Activated CD8-positive, alpha-beta memory T cell treated with anti-CD3 and anti-CD28 coated beads for 48 hours (primary cell): ENCODE results near the gene ZBTB12.
"Not testable (repeated sequence)": the region's sequence is repeated elsewhere in the genome, so short reads cannot be mapped to it uniquely, and the experiment has no call there.

Experiments used
- DNase-seq, 3 experiments: peaks; one replicate each; pipeline ENCODE4 v3.0.0-alpha.2; 2020; ENCODE audit warnings: low read depth in 2 of 3, low spot score in 2 of 3

The ZBTB12 gene, protein sequence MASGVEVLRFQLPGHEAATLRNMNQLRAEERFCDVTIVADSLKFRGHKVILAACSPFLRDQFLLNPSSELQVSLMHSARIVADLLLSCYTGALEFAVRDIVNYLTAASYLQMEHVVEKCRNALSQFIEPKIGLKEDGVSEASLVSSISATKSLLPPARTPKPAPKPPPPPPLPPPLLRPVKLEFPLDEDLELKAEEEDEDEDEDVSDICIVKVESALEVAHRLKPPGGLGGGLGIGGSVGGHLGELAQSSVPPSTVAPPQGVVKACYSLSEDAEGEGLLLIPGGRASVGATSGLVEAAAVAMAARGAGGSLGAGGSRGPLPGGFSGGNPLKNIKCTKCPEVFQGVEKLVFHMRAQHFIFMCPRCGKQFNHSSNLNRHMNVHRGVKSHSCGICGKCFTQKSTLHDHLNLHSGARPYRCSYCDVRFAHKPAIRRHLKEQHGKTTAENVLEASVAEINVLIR

DNA sequence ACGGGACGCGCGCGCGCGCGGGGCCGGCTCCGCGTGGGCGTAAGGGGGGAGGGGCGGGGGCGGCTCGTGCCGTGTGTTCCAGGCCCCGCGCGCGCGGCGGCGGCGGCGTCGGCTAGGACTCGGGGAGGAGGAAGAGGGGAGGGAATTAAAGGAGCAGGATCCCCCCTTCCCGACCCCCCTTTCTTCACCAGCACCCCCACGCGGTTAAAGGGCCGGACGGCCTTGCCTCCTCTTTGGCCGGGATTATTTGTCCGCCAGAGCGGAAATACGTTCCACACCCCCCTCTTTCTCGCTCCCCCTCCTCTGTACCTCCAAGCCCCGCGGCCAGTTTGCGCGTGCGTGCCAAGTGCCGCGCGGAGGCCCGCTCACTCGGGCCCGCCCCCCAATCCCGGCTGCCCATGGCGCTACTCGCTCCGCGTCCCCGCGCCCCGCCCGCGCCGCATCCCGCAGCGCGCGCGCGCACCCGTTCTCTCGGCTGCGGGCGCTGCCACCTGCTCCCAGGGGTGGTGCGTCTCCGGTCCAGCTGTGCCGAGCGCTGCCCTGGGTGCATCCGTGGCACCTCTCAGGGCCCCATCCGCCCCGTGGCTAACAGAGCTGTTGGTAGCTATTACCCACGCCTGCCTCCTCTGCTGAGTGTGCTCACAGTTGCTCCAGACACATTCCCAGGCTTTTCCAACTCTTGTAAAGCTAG lies at the start of gene ZBTB12:
TSS of gene ZBTB12 (minus strand) at position 134 of the 691 bp plus-strand sequence. CDS start 781 bp downstream, outside the sequence.
- peak; percentile 55 to 77 (median 63) for DNase-seq

DNA sequence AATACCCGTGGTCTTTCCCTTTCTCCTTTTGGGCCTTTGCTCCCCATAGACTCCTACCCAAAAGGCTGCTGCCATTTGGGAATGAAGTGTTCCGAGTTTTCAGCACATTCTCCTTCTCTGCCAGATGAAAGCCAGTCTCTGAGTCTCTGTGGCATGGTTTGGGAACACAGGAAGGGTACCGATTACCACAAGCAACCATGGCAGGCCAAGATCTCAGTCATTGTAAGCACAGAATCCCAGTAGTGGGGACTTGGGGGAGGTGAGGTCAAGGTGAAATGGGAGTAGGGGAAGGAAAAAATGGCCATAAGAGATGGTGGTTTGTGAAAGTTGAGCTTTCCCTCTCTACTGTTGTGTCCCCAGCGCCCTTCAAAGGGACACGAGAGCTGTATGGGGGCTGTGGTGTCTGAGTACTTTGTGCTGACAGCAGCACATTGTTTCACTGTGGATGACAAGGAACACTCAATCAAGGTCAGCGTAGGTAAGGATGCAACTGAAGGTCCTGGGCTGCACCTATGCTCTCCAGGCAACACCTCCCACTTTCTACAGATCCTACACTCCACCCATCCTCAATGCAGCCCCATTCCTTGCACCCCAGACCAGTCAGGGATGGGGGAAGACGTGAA lies 48.2 kb upstream of the ZBTB12 start:
- DNase-seq, result no peak

DNA sequence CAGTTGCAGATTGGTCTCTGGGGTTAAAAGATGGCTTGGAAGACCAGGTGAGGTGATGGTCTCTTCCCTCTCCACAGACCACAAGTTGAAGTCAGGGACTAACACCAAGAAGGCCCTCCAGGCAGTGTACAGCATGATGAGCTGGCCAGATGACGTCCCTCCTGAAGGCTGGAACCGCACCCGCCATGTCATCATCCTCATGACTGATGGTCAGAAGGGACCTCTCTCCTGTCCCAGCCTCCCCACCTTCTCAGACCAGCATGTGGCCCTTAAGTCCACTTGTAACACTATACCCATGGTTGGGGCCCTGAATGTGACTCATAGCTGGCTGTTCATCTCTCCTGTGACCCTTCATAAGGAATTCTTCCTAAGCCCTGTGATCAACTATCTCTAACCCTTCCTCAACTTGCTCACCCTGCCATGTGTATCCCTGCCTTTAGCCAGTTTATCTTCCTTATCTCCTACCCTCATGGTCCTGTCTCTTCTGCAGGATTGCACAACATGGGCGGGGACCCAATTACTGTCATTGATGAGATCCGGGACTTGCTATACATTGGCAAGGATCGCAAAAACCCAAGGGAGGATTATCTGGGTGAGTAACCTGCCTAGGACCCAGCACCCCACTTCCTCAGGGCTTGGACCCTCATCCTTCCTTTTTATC lies 47.0 kb upstream of the ZBTB12 start:
- no peak for DNase-seq

DNA sequence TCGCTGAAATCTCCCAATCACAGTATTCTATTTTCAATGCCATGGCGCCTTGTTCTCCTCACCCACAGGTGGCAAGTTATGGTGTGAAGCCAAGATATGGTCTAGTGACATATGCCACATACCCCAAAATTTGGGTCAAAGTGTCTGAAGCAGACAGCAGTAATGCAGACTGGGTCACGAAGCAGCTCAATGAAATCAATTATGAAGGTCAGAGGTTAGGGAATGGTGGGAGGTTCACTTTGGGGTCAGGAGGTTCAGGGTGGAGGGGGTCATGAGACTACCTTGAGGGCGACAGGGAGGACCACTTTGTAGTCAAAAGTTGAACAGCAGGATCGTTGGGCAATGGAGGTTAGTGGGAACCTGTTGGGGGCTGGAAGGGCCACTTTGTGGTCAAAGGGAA lies 46.4 kb upstream of the ZBTB12 start:
- DNase-seq, result no peak

DNA sequence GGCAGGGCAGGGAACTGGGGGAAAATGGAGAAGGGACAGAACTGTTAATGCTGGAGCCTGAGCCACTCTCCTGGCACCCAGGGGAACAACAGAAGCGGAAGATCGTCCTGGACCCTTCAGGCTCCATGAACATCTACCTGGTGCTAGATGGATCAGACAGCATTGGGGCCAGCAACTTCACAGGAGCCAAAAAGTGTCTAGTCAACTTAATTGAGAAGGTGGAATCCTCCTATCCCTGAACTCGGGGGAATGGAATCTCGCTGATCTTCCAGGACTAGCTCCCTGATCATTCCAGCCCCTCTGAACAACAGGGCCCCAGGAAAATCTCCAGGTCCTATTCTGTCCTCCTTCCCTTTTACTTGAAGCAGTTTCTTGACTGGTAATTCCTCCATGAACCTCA lies 46.0 kb upstream of the ZBTB12 start:
- DNase-seq, result no peak

DNA sequence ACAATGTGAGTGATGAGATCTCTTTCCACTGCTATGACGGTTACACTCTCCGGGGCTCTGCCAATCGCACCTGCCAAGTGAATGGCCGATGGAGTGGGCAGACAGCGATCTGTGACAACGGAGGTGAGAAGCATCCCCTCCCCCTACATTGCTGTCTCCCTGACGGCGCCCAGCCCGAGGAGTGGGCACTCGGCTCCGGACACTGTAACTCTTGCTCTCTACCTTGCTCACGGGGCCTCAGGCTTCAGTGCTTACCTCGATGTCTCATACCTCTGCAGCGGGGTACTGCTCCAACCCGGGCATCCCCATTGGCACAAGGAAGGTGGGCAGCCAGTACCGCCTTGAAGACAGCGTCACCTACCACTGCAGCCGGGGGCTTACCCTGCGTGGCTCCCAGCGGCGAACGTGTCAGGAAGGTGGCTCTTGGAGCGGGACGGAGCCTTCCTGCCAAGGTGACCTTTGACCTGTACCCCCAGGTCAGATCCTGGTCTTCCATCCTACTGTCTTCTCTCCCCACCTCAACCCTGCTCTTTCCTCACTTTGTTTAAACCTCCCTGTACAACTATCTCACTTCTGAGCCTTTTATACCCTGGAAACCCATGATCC lies 45.3 kb upstream of the ZBTB12 start:
- no peak for DNase-seq

DNA sequence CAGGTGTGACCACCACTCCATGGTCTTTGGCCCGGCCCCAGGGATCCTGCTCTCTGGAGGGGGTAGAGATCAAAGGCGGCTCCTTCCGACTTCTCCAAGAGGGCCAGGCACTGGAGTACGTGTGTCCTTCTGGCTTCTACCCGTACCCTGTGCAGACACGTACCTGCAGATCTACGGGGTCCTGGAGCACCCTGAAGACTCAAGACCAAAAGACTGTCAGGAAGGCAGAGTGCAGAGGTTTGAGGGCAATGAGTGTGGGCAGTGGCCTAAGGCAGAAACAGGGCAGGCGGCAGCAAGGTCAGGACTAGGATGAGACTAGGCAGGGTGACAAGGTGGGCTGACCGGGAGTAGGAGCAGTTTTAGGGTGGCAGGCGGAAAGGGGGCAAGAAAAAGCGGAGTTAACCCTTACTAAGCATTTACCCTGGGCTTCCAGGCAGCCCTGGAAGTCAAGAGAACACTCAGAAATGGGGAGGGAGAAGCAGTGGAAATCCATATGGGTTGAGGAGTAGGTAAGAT lies 44.5 kb upstream of the ZBTB12 start:
- DNase-seq, result no peak

DNA sequence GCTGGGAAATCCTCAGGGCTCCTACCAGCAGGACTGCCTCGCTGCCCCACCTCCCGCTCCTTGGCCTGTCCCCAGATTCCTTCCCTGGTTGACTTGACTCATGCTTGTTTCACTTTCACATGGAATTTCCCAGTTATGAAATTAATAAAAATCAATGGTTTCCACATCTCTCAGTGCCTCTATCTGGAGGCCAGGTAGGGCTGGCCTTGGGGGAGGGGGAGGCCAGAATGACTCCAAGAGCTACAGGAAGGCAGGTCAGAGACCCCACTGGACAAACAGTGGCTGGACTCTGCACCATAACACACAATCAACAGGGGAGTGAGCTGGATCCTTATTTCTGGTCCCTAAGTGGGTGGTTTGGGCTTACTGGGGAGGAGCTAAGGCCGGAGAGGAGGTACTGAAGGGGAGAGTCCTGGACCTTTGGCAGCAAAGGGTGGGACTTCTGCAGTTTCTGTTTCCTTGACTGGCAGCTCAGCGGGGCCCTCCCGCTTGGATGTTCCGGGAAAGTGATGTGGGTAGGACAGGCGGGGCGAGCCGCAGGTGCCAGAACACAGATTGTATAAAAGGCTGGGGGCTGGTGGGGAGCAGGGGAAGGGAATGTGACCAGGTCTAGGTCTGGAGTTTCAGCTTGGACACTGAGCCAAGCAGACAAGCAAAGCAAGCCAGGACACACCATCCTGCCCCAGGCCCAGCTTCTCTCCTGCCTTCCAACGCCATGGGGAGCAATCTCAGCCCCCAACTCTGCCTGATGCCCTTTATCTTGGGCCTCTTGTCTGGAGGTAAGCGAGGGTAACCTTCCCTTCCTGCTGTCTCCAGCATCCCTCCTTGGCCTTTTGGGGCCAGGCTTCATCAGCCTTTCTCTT lies 43.9 kb upstream of the ZBTB12 start, which contains the start of gene CFB:
TSS of gene CFB (plus strand) at position 589 of the 863 bp plus-strand sequence. CDS start at position 716, 127 bp downstream.
- DNase-seq, result no peak

DNA sequence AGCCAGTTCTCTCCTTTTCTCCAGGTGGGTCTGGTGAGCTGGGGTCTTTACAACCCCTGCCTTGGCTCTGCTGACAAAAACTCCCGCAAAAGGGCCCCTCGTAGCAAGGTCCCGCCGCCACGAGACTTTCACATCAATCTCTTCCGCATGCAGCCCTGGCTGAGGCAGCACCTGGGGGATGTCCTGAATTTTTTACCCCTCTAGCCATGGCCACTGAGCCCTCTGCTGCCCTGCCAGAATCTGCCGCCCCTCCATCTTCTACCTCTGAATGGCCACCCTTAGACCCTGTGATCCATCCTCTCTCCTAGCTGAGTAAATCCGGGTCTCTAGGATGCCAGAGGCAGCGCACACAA lies 43.2 kb upstream of the ZBTB12 start:
- no peak for DNase-seq

DNA sequence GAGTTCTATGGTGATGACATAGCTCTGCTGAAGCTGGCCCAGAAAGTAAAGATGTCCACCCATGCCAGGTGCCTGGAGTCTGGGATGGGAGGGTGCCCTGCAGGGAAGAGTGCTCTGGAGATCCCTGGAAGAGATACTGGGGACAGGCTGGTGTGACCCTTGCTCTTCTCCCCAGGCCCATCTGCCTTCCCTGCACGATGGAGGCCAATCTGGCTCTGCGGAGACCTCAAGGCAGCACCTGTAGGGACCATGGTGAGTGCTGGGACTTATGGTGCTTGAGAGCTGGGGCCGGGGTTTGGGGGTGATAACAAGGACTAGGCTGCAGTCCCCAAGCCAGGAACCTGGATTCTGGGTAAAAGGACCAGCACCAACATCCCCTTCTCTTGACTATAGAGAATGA lies 41.9 kb upstream of the ZBTB12 start:
- DNase-seq, result no peak

DNA sequence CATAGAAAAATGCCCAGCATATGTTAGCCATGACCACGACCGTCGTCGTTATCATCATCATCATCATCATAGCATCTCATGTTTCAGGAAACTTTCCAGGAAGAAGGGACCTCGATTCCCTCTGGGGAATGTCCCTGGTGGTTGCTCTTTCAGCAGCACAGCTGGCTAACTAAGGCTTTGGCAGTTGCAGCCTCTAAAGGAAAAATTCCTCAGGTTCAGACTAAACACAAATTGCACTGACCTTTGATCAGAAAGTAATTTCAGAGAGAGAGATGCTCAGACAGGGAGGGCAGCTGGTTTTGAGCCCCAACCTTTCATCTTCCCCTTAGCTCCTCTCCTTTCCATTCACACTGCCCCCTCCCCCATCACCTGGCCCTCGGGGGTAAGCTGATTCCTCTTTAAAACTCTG lies 38.4 kb upstream of the ZBTB12 start:
- DNase-seq, result no peak

DNA sequence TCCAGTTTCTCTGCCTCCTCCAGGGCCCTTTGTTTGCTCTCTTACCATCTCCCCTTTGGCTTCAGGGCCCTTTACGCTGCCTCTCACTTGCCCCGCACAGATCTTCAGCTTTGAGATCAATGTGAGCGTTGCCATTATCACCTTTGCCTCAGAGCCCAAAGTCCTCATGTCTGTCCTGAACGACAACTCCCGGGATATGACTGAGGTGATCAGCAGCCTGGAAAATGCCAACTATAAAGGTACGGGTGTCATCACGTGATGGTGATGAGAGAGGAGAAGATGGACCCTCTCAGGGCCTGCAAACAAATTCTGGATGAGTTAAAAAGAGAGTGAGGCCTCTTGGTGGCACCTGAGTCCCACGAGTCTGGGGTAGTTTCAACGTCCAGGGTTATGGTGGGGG lies 33.9 kb upstream of the ZBTB12 start:
- DNase-seq, result no peak

DNA sequence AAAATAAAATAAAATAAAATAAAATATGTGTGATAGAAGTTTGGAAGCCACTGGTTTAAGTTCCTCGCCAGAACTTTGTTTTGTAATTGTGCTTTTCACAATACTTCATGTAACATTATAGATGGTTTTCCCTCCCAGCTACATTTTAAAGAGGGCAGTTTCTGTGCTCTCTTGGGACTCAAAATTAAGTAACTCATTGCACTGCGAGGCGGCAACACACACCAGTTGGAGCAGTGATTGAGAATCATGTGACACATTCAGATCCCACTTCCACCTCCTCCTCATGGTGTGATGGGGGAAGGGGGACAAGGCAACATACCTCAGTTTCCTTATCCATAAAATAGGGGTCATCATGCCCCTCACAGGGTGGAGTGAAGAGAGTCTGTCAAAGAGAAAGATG lies 33.1 kb upstream of the ZBTB12 start:
- no peak for DNase-seq

DNA sequence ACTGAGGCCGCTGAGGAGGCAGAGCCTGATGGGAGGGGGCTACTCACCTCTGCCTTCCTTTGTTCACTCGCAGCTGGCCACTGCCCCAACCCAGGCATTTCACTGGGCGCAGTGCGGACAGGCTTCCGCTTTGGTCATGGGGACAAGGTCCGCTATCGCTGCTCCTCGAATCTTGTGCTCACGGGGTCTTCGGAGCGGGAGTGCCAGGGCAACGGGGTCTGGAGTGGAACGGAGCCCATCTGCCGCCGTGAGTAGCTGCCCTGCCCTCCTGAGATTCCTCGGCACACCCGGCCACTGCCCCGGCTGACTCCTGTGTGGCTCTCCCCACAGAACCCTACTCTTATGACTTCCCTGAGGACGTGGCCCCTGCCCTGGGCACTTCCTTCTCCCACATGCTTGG lies 31.7 kb upstream of the ZBTB12 start:
- DNase-seq, result no peak

DNA sequence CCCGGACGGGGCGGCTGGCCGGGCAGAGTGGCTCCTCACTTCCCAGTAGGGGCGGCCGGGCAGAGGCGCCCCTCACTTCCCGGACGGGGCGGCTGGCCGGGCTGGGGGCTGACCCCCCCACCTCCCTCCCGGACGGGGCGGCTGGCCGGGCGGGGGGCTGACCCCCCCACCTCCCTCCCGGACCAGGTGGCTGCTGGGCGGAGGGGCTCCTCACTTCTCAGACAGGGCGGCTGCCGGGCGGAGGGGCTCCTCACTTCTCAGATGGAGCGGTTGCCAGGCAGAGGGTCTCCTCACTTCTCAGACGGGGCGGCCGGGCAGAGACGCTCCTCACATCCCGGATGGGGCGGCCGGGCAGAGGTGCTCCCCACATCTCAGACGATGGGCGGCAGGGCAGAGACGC lies 30.3 kb upstream of the ZBTB12 start:
- not testable (repeated sequence) for DNase-seq

DNA sequence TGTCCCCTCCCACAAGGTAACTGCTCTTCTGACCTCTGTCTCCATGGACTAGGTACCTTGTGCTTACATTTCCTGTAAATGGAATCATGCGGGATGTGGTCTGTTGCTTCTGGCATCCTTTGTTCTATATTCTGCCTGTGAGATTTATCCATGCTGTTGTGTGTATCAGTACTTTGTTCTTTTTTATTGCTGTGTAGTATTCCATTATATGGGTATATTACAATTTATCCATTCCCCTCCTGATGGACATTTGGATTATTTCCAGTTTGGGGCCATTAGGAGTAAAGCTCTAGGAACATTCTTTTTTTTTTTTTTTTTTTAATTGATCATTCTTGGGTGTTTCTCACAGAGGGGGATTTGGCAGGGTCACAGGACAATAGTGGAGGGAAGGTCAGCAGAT lies 29.1 kb upstream of the ZBTB12 start:
- DNase-seq, result no peak

DNA sequence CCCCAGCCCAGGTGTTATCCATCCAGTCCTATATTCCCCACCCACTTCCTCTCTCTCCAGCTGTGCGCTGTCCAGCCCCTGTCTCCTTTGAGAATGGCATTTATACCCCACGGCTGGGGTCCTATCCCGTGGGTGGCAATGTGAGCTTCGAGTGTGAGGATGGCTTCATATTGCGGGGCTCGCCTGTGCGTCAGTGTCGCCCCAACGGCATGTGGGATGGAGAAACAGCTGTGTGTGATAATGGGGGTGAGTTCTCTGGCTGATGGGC lies 26.7 kb upstream of the ZBTB12 start:
- DNase-seq, result no peak

DNA sequence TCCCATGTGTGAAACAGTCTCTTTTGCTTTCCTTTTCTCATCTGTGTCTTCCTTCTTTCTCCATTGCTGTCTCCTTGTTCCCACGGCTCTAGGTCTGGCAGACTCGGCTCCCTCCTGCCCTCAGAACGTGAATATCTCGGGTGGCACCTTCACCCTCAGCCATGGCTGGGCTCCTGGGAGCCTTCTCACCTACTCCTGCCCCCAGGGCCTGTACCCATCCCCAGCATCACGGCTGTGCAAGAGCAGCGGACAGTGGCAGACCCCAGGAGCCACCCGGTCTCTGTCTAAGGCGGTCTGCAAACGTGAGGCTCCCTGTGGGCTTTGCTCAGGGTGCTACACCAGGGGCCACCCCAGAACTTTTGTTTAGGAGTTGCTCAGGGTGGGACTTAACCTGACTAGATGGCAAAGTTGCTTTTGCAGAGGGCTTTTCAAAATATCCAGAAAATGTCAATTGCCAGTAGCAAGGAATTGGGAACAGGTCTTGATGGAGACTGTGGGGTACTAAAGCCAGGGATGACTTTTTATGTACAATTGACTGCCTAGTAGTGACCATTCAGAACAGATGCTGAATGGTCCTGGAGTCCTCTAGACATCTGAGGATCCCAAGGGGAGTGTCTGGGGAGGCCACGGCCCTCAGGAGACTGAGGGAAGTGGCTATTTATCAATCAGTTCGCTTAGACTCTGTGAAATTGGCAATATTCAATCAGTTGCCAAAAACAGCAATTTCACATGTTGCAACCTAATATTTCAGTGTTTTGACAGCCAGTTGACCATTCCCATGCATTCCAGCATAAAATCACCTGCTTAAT lies 26.2 kb upstream of the ZBTB12 start:
- DNase-seq, result no peak

DNA sequence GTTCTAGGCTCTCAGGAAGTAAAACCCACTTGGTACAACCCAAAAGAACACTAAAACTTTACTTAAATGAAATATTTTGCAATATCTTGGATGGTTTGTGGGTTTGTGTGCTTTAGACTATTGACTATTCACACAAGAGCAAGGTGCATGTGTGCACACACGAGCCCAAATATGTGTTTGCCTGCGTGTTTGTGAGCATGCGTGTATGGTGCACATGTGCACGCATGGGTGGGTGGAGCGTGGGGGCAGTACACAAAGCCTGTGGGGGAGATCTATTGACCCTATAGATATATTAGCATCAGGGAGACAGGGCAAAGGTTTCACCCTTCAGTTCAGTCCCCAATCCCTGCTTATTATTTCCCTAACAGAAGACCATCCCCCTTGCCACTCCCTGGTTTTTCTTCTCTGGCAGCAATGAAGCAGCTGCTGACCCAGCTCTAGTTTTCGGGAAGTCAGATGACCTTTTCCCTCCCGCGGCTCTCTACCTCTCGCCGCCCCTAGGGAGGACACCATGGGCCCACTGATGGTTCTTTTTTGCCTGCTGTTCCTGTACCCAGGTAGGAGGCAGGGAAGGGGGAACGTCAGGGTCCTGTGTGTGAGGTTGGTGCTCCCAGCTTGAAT lies 25.5 kb upstream of the ZBTB12 start, which contains the start of gene C2:
TSS of gene C2 (plus strand) at position 476 of the 621 bp plus-strand sequence. CDS start at position 512, 36 bp downstream.
- DNase-seq, result no peak
